ENCODE results near the gene ADARB2.
"Not testable (repeated sequence)": the region's sequence is repeated elsewhere in the genome, so short reads cannot be mapped to it uniquely, and the experiment has no call there.

The ADARB2 gene

DNA sequence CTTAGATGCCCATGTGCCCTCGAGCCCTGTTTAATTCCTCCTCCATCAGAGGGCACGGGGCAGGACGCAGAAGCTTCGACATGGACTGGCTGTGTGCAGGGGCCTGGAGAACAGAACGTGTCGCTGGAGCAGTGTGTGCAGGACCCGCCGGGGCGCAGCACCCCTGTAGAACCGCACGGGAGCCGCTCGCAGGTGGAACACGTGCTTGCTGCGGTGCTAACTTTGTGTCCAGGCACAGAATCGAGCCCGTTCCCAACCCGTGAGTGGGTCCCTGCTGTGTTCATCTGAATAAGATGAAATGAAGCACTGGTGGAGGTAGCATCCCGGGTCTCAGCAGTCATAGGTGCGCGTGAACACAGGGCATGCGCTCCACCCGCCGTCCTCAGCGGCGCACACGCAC, 564.2 kb downstream of the ADARB2 start:
- DNase-seq = no peak

DNA sequence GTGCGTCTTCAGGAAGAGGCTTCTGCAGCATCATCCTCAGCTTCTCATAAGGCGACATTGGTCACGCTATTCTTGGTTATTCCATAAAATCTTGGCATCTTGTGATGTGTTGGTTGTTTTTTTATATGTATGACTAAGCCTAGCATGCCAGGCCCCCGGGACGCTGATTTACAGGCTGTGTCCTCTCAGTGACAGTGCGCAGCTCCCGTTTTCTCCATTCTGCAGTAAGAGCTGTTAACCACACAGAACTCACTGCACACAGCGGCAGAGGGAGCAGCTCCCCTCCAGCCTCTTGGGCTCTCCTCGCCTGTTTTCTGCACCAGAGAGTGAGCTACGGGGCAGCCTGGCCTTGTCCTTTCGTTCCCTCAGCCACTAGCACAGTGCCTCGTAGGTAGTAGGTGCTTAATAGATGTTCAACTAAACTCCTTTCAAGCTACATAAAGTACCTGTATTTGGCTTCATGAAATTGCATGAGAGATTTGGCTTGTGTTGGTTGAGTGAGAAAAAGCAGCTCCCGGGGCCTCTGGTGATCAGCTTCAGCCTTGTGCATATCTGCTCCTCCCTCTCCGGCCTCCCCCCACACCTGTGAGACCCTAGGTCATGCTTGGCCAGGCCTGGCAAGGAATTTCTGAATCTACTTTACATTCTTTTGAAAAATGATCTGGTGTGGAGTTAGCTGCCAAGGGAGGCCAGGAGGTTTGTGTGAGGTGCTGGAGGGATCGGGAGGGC, 564.9 kb downstream of the ADARB2 start:
- DNase-seq = no peak

DNA sequence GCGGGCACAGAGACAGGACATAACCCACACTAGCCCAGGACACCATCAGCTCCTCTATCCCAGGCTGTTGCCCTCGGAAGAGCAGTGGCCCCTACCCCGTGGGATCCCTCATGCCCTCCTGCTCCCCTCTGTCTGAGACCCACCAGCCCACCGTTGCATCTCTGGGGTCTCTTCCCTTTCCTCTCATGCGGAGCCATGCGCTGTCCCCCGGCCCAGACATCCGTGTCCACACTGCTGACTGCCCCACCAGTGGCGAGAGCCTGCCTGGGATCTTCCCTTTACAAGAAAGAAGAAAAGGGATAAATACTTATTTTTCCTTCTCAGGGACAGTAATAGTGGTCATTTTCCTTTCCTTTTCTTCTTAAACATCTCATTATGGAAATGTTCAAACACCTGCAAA, 565.7 kb downstream of the ADARB2 start:
- no peak for DNase-seq

DNA sequence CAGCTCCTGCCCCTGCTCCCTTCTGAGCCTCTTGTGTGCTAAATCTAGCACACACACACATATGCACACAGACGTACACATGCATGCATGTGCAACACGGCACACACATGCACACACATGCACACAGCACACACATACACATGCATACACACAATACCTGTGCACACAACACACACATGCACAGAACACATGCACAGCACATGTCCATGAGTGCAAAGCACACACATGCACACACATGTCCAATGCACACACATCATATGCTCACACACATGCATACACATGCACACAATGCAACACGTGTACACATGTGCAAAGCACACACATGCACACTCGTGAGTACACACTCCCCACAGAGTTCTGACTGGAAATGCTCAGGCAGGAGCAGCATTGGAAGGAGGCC, 566.1 kb downstream of the ADARB2 start:
- DNase-seq = no peak

DNA sequence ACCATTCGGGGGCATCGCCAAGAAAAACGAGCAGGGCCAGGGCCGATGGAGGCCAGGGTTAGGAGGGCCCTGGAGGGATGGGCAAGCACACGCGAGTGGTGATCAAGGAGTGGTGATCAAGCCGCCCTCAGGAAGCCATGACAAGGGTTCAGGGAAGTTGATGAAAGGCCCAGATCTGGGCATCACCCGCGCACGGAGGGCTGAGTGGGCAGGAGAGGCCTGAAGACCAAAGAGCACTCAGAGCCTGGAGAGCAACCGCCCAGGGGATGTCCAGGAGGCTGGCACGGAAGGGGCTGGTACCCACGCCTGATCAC, 566.5 kb downstream of the ADARB2 start:
- DNase-seq = no peak

DNA sequence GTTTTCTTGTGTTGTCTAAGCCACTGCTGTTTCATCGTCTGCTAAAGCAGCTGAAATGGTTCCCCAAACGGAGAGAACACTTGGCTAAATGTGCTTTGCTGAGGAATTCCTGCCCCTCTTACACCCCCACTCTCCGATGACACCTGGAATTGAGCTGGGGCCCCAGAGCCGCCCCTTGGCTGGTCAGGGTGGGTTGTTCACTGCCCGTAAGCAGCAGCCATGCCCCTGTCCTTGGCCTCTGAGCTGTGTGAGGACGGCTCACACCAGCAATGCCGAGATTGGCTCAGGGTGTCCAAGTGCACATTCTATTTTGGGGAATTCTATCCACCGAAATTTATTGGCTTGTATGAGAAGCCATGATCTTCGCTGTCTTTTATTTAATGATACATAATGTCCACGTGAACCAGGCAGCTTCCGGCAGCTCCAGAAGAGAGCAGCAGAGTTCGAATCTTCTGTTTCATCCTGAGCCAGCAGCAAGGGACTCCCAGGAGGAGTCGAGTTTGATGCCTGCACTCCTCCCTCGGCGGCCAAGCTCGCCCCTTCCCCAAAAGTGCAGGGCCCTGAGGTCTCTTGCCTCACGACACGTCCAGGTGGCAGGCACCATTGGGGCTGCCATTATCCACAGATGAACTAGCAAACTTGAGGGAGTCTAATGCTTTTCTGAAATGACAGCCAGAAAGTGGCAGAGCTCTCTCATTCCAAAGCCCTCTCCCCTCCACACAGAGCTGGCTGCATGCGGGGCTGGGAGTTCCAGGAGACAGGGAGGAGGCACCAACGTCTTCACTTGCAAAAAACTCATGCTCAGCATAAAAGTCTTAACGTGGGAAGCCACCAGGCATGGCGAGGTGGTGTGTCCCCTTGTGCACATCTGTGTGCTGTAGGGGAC, 567.1 kb downstream of the ADARB2 start:
- DNase-seq = no peak

DNA sequence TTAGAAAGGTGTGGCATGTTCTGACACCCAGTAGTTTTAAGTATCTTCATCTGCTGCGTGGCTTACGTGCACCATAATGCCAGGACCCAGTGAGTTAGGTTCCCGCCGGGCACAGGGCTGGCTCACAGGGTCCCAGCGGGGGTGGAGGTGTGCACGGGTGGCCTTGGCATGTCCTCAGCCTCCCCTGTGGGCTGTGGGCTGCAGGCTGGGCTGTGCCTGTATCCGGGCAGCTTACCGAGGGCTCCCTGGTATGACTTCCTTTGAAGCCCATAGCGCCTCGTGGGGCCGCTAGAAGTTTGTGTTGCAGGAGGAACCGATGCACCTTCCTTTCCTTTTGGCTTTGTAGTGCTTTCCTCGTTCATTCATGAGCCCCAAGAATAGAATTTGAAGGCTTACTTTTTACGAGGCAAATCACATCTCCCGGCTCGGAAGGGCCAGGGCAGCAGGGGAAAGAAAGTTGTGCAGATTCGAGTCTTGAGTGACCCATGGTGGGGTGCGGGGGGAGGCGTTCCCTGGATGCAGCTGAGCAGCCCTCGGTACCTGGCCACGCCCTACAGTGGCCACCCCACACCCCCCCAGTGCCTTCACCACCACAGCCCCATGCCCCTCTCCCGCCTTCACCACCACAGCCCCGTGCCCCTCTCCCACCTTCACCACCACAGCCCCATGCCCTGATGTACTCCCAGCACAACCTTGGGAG, 568.0 kb downstream of the ADARB2 start:
- no peak for DNase-seq

DNA sequence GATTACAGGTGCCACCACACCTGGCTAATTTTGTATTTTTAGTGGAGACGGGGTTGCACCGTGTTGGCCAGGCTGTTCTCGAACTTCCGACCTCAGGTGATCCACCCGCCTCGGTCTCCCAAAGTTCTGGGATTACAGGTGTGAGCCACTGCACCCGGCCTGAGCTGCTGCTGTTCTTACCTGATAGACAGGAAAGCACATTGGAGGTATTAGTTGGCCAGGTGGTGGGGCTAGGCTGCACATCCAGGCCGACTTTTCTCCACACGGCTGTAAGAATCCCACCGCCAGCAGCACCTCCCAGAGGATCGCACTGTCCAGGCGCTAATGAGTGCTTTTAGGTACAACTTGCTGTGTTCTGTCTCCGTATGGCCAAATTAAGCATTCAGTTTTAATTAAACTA, 568.6 kb downstream of the ADARB2 start:
- DNase-seq = no peak

DNA sequence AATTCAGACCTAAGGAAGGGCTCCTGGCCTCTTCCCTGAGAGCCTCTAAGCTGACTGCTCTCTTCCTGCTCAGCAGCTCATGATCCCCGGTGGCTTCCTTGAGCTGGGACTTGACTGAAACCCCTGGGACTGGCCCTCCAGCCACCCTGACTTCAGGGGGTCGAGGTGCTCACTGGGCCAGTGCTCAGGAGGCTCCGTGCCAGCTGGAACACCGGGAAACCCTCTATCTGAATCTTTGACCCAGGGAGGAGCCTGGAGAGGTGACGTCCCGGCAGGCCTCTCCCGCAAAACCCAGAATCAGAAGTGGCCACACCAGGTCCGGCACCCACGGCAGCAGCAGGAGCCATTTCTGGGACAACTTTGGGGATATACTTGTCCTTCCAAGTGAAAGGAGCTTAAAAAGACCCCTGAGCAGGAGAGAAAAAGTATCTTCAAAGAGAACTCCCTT, 570.5 kb downstream of the ADARB2 start:
- DNase-seq = no peak

DNA sequence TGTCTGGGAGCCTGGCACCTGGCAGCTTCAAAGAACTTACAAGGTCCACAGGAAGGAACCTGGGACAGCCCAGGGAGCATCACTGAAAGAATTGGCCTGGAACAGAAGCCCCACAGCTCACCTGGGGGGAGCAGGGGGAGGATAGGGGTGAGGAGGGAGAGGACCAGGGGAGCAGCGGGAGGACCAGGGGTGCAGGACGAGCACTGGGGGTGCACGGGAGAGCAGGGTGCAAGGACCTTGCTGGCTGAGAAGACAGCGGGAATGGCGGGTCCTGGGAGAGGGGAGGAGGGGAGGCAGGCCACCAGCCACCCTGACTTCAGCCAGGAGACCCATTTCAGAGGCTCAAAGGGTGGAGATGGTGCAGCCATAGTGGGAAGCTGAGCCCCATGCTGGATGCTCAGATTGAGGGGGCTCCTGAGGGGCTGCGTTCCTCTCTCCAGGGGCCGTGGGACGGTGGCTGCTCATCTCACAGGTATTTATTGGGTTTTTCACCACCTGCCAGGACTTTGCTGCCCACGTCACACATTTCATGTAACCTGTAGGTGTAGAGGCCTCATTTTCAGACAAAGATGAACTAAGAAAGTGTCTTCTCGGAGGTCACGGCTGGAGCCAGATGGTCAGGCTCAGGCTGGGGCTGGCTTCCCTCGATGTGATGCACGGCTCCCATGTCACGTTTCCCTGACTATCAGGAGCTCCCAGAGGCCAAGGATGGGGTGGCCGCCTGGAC, 571.1 kb downstream of the ADARB2 start:
- no peak for DNase-seq

DNA sequence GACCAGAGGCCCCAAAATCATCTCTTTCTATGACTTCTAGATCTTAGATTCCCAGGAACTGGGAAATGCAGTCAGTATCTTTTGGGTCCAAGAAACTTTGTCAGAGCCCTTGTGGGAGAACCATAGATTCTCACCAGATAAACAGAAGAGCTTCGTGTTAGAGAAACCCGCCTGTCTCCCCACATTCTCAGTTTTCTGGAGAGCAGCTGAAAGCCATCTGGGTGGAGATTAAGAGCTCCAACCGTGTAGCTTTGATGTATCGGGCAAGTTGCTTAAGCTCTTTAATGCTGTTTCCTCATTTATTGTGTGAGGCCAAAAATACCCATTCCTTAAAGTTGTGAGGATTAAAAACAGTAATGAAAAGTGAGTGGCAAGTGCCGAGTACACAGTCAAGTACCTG, 573.5 kb downstream of the ADARB2 start:
- no peak for DNase-seq

DNA sequence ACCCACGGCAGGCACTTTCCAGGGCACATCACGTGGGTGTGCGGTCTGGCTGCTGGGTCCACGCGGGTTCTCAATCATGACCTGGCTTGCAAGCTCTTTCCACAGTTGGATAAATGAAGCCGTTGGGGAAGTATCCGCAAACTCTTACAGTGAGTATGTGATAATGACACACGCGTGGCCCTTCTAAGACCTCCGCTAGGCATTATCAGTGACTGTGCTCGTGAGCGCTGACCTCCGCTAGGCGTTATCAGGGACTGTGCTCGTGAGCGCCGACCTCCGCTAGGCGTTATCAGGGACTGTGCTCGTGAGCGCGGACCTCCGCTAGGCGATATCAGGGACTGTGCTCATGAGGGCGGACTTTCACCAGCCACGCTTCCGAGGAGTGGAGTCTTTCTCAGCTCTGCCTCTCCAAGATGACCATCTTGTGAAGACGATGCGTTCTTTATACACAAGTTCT, 574.1 kb downstream of the ADARB2 start:
- no peak for DNase-seq

DNA sequence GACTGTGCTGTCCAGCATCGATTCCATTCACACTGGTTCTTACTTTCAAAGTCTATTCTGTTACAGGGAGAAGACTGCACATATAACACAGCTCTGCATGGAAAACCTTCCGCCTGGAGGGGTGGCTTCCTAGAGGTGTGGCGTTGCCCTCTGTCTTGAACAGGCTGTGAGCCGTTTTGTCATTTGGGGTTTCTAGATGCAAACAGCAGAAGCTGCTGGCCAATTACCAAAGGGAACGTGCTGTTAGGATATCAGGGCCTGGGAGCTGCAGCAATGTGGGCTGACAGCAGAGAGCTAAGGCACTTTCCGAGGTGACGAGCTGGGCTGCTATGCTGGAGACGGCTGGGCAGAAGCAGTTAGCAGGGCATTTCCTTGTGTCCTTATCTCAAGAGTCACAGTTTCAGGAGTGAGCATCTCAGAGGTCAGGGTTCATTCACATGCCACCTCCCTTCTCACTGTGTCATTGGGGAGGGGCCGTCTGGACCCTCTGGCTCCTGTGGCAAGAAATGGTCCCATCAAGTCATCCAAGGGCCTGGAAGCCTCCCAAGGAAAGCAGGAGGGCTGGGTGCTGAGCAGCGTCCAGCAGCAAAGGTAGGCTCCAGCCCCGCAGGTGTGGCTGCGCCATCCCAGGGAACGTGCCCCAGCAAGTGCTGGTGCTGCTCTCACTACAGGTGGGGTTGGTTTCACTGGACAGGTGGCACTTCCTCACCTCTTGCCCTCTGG, 574.7 kb downstream of the ADARB2 start:
- DNase-seq = no peak

DNA sequence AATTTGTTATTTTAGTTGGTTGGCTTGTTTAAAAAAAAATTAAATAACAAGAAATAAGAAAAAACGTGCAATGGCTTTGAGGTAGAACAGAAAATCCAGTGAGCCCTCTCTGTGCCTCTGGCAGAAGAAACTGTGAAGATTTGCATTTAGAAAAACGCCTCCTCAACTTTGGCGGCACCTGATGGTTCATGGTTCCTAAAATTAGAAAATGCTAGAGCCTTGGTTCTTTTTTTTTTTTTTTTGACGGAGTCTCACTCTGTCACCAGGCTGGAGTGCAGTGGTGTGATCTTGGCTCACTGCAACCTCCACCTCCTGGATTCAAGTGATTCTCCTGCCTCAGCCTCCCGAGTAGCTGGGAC, 576.0 kb downstream of the ADARB2 start:
- not testable (repeated sequence) for DNase-seq

DNA sequence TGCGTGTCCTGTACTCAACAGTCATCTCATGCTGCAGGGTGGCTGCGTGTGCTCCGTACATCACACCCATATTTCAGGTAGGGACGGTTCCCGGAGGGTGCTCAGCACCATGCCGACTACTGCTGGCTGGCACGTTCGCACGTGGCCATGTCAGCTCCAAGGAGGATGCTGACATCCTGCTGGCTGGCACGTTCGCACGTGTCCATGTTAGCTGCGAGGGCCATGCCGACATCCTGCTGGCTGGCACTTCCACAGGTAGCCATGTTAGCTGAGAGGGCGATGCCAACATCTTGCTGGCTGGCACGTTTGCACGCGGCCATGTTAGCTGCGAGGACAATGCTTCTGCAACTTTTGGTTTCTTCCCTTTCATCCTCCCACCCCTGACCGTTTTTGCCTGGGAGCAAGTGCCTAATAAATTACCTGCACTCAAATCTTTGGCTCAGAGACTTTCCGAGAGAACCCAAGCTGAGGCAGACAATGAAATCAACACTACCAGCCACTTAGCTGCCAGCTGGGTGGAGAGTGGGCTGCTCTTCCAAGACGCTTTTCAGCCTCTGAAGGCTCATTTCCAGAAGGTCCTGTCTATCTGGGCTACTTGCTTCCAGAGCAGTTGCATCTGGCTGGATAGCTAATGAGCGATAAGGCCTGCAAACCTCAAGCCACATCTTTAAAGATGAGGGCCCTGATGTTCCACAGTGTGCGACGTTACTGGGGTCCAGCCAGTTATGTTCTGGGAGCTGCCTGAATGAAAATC, 576.6 kb downstream of the ADARB2 start:
- no peak for DNase-seq

DNA sequence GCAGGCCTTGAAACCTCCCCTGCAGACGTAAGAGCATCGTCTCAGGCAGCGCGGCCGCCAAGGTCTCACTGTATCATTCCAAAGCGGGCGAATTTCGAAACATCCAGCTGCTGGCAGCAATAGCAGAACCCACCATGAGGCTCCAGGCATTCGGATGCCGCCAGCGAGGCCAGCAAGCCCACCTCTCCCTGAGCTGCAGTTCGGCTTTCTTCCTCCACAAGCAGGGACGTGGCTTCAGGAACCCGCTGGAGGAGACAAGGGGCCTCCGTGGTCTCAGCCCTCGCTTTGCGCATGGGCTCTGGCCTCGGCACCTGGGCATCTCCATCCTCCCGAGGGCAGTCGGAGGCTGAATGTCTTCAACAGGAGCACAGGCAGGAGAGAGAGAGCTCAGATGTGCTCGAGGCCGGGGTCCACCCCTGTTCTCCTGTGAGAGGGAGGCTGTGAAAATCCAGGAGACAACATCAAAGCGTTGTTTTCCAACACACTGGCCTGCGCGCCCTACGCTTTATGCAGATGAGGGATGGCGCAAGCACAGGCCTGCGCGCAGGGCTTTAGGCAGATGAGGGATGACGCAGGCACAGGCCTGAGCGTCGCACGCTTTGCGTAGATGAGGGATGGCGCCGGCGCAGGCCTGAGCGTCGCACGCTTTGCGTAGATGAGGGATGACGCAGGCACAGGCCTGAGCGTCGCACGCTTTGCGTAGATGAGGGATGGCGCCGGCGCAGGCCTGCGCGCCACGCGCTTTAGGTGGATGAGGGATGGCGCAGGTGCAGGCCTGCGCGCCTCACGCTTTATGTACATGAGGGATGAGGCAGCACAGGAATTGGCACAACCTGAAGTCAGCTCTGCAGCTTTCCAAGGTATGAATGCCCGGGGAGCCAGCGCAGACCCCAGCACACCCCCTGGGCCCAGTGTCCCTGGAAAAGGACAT, 577.9 kb downstream of the ADARB2 start:
- DNase-seq = peak; percentile 9

DNA sequence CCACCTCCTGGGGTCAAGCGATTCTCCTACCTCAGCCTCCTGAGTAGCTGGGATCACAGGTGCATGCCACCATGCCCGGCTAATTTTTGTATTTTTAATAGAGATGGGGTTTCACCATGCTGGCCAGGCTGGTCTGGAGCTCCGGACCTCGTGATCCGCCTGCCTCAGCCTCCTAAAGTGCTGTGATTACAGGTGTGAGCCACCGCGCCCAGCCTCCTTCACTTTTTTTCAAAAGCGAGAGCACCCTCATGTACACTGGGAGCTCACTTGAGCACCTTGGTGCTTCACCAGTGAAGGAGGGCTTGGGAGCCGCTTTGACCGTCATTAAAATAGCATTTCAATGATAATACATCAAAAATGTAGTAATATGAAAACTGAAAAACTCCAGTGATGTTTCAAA, 578.8 kb downstream of the ADARB2 start:
- not testable (repeated sequence) for DNase-seq

DNA sequence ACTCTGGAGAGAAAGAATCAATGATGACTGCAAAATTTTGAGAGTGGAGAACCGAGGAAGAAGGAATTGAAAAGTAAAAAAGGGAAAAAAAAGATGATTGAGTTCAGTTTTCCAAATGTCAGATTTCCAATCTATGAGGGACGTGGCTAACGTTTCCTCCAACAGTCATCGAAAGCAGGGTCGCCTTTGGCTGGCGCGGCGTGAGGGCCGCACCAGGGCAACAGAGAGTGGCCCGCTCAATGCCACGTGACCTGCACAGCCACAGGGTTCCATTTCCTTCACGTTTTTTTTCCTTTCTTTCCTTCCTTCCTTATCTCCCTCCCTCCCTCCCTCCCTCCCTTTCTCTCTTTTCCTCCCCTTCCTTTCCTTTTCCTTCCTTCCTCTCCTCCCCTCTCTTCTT, 579.3 kb downstream of the ADARB2 start:
- DNase-seq = no peak

DNA sequence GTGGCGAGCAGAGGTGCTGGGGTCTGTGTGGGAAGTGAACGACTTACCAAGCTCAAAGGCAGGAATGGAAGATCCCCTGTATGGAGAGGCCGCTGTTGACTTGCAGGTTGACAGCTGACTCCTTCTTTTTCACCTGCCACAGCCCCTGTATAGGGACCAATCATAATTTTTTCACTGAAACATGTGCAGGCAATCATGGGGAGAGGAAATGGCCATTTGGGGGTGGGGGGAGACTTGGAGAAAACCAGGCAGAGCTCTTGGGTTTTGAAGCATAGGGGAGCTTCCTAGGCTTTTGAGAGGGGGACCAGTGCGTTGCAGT, 579.8 kb downstream of the ADARB2 start:
- no peak for DNase-seq

DNA sequence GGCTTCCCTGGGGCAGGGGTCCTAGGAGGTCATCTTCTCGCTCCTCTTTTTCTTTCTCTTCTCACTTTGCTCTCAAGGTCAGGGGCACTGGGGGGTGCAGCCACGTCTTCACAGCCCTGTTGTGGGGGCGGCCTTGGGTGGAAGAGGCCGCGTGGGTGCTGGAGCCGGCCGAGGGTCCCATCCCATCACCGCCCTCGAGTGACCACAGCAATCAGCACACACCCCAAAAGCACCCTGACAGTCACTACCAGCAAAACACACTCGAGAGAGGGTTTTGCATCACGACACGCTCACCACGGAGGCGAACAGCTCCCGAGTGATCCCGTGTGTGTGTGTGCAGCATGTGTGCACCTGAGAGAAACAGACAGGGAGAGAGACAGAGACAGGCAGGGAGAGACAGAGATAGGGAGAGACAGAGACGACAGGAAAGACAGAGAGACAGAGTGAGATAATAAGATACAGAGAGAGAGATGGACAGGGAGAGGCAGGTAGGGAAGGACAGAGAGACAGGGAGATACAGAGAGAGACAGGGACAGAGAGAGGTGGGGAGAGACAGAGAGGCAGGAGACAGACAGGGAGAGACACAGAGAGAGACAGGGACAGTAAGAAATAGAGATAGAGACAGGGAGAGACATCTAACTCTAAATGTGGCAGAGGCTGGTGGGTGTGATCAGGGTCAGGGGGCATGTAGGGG, 580.3 kb downstream of the ADARB2 start:
- DNase-seq = no peak

Data from CD4-positive, alpha-beta T cell treated with Interleukin-12 subunit alpha and Interleukin-12 subunit beta, for 1 hour (primary cell).